K562 (cell line): ENCODE results near the gene LAG3.

Experiments used
- CBX3 ChIP-seq, 2 experiments: IDR thresholded peaks; 1 replicate in 1 of 2; 2 replicates in 1 of 2; pipeline ENCODE4 v1.6.1; 2012; ENCODE audit warnings: inconsistent platforms in 2 of 2, low read length in 2 of 2, borderline replicate concordance in 1 of 2, control low read depth in 1 of 2
- FOXP1 ChIP-seq: sonication (generic); formaldehyde crosslinking; IDR thresholded peaks from 2 replicates; pipeline ENCODE4 v1.8.0; 2022; ENCODE audit warnings: mild to moderate bottlenecking, missing genetic modification reagents
- PHF20 ChIP-seq: fragments of 450-650 bp; IDR thresholded peaks from 2 replicates; pipeline ENCODE4 v1.6.1; 2018; ENCODE audit not compliant: partially characterized antibody
- POLR2A ChIP-seq: fragments of 450-650 bp; conservative IDR thresholded peaks from 2 replicates; pipeline ENCODE4 v1.6.1; 2016

DNA sequence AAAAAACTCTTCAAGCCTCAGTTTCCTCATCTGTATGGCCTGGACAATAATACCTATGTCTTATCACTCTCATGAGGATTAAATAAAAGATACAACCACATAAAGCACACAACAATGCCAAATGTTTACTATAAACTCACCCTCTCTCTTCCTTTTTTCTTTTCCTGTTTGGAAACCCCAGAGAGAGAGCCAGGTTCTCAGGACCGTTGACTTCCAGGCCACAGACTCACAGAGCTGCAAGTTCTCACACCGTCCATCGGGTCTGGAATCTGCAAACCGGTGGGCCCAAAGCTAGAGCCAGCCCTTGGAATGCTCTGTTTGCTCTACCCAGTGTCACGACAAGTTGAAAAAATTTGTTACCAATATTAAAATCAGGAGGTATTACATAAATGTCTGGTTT, 12.4 kb downstream of the LAG3 start:
- TF ChIP-seq FOXP1 (CRISPR knock-in tag) = no peak
- no peak for TF ChIP-seq PHF20
- no peak for TF ChIP-seq CBX3 (IDR thresholded peaks at IDR 0.05; ENCODE audit: borderline replicate concordance in 1 of 2, low read length in 2 of 2)
- no peak for TF ChIP-seq POLR2A
